ENCODE results near the gene NOXA1. TPM values are rescaled to one million over a fixed set of nuclear protein-coding genes. Genes with fewer than 3 reads are reported as not detected.
"Not testable (repeated sequence)": the region's sequence is repeated elsewhere in the genome, so short reads cannot be mapped to it uniquely, and the experiment has no call there.

Gene NOXA1
- total RNA-seq, 1 experiment from 2014 or later, result 0.55 TPM

DNA sequence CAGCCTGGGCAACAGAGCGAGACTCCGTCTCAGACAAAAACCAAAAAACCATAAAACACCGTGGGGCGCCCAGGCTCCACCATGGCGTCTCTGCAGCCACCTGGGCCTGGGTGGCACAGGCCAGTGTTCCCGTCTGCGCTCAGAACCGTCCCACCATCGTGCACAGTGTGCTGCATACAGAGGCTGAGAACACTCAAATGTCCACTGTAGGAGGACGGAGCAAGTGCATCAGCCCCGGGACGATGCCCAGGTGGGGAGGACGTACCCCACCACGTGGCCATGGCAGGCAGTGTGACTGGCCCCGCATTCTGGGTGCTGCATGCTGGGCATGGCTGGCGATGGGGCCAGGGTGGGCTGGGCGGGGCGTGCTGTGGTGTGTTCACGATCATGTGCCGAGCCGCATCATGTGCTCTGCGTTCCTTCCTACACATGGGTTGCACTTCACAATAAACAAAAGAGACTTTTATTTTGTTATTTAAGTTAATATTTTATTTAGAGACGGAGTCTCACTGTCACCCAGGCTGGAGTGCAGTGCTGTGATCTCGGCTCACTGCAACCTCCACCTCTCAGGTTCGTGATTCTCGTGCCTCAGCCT lies 38.0 kb upstream of the NOXA1 start:
- in situ Hi-C loops (cut with HindIII; ENCODE audit: low pct_unique_long_range_greater_than_20kb, low sequenced_read_pairs), result no loop called here

GRCh38 chr9:137386507-137387113 lies 36.6 kb upstream of the NOXA1 start:
- in situ Hi-C loops (cut with HindIII; ENCODE audit: low pct_unique_long_range_greater_than_20kb, low sequenced_read_pairs); DNase-seq (ENCODE audit: low read depth, low spot score): not testable (repeated sequence)

More for the DNA sequence above, 38.0 kb upstream of the NOXA1 start:
- no peak for DNase-seq (ENCODE audit: low read depth, low spot score)

GRCh38 chr9:137387114-137387890 lies 35.9 kb upstream of the NOXA1 start:
- DNase-seq (ENCODE audit: low read depth, low spot score), result no peak
- in situ Hi-C loops (cut with HindIII; ENCODE audit: low pct_unique_long_range_greater_than_20kb, low sequenced_read_pairs), result no loop called here

- DNase-seq (ENCODE audit: low read depth, low spot score), result no peak
- in situ Hi-C loops (cut with HindIII; ENCODE audit: low pct_unique_long_range_greater_than_20kb, low sequenced_read_pairs), result no loop called here
These were observed 35.2 kb upstream of the NOXA1 start for GRCh38 chr9:137387891-137388560.

- no peak for DNase-seq (ENCODE audit: low read depth, low spot score)
- in situ Hi-C loops (cut with HindIII; ENCODE audit: low pct_unique_long_range_greater_than_20kb, low sequenced_read_pairs), result no loop called here
These were observed 34.4 kb upstream of the NOXA1 start for GRCh38 chr9:137388589-137389427.

GRCh38 chr9:137389428-137389746 lies 33.8 kb upstream of the NOXA1 start:
- no peak for DNase-seq (ENCODE audit: low read depth, low spot score)
- in situ Hi-C loops (cut with HindIII; ENCODE audit: low pct_unique_long_range_greater_than_20kb, low sequenced_read_pairs), result no loop called here

- in situ Hi-C loops (cut with HindIII; ENCODE audit: low pct_unique_long_range_greater_than_20kb, low sequenced_read_pairs), result no loop called here
- no peak for DNase-seq (ENCODE audit: low read depth, low spot score)
These were observed 32.4 kb upstream of the NOXA1 start for GRCh38 chr9:137390553-137391410.

DNA sequence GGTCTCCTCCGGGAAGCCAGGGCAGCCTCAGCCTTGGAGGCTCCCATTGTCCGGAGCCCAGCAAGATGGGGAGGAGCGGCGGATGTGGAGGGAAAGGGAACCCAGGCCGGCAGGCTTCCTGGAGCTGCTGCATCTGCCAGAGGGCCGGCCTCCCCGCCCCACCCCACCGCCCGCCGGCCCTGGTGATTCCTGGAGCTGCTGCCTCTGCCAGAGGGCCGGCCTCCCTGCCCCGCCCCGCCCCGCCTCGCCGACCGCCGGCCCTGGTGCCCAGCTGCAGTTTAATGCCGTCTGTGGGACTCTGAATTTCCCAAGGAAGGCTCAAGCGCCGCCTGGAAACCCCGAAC lies 31.8 kb upstream of the NOXA1 start:
- in situ Hi-C loops (cut with HindIII; ENCODE audit: low pct_unique_long_range_greater_than_20kb, low sequenced_read_pairs), result no loop called here
- DNase-seq (ENCODE audit: low read depth, low spot score), result no peak

DNA sequence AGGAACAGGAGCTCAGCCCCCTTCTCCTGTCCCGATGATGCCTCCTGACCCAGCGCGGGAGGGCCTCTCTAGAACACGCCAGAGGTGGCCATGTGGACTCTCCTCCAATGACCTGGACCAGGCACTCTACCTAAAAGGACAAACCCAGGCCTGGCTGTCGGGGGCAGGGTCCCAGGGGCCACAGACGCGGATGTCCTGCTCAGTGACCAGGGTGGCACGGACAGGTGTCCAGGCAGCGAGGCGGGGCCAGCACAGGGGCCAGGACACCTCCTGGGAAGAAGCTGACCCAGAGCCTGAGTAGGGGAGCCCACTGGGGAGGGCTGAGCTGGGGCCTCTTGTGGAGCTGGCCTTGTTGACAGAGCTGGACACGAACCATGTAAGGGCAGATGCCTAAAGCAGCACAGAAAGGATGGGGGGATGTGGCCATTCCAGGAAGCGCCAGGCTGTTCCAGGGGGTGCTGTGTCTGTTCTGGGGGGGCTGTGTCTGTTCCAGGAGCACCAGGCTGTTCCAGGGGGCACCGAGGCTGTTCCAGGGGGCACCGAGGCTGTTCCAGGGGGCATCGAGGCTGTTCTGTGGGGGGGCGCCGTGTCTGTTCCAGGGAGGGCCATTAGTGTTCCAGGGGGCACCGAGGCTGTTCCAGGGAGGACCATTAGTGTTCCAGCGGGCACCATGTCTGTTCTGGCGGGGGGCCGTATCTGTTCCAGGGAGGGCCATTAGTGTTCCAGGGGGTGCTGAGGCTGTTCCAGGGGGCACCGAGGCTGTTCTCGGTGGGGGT lies 30.8 kb upstream of the NOXA1 start:
- DNase-seq (ENCODE audit: low read depth, low spot score), result no peak
- in situ Hi-C loops (cut with HindIII; ENCODE audit: low pct_unique_long_range_greater_than_20kb, low sequenced_read_pairs), result no loop called here

GRCh38 chr9:137393176-137394150 lies 29.7 kb upstream of the NOXA1 start:
- DNase-seq (ENCODE audit: low read depth, low spot score), result no peak
- in situ Hi-C loops (cut with HindIII; ENCODE audit: low pct_unique_long_range_greater_than_20kb, low sequenced_read_pairs), result no loop called here

GRCh38 chr9:137394866-137395665 lies 28.1 kb upstream of the NOXA1 start:
- DNase-seq (ENCODE audit: low read depth, low spot score), result no peak
- in situ Hi-C loops (cut with HindIII; ENCODE audit: low pct_unique_long_range_greater_than_20kb, low sequenced_read_pairs), result no loop called here

- in situ Hi-C loops (cut with HindIII; ENCODE audit: low pct_unique_long_range_greater_than_20kb, low sequenced_read_pairs), result no loop called here
- no peak for DNase-seq (ENCODE audit: low read depth, low spot score)
These were observed 27.6 kb upstream of the NOXA1 start for GRCh38 chr9:137395666-137396010.

- in situ Hi-C loops (cut with HindIII; ENCODE audit: low pct_unique_long_range_greater_than_20kb, low sequenced_read_pairs), result no loop called here
- no peak for DNase-seq (ENCODE audit: low read depth, low spot score)
These were observed 27.0 kb upstream of the NOXA1 start for GRCh38 chr9:137396227-137396626.

DNA sequence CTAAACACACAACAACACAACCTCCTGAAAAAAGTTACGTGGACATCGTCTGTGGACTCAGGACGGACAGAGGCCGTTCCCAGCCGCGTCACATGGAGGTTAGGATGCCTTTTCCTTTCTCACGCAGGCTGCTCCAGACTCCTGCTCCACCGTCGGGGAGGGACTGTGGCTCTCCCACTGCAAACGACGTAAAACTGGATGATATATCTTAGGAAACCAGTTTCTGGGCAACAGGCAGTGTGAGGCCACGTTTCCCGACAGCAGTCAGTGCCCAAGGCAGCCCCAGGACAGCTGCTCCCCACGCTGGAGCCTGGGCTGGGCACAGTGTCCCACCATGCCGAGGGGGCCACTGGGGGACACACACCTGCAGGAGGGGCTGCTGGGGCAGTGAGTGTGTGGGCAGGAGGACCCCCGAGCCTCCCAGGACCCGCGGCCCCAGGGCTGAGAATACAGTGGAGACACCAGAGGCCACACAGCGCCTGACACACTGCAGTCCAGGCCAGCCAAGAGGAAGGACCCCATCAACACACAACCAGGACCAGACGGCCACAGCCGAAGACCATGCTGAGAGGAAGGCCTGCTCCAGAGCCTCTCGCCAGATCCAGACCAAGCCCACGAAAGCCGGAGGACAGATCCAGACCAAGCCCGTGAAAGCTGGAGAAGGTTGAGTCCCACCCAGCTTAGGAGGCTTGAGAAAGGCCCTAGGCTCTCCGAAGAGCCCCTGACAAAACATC lies 26.4 kb upstream of the NOXA1 start:
- in situ Hi-C loops (cut with HindIII; ENCODE audit: low pct_unique_long_range_greater_than_20kb, low sequenced_read_pairs), result no loop called here
- DNase-seq (ENCODE audit: low read depth, low spot score), result no peak
